DOHH2 (cell line): ENCODE results near the gene PRDM16.

ENCODE experiments used
- H3F3A ChIP-seq: fragments of 200-600 bp; sonication (generic), shearing (Covaris generic); 2 replicates; pipeline ENCODE4 v1.6.0; 2016; ENCODE audit warnings: antibody characterized with exemption, mild to moderate bottlenecking; ENCODE audit not compliant: control insufficient read depth, insufficient read depth
- H3K27ac ChIP-seq: fragments of 200-600 bp; sonication (generic); 2 replicates; pipeline ENCODE4 v1.5.1; 2014; ENCODE audit warnings: low read depth, mild to moderate bottlenecking, low read length, moderate library complexity
- H3K27me3 ChIP-seq: fragments of 200-600 bp; sonication (generic); 2 replicates; pipeline ENCODE4 v1.6.1; 2014; ENCODE audit warnings: mild to moderate bottlenecking, low read length, mixed read lengths; ENCODE audit not compliant: control insufficient read depth
- H3K36me3 ChIP-seq: fragments of 200-600 bp; sonication (generic); 2 replicates; pipeline ENCODE4 v1.6.1; 2014; ENCODE audit warnings: mild to moderate bottlenecking, low read length, moderate library complexity, mixed read lengths; ENCODE audit not compliant: control insufficient read depth
- H3K4me1 ChIP-seq: fragments of 200-600 bp; sonication (generic); 2 replicates; pipeline ENCODE4 v1.6.1; 2014; ENCODE audit warnings: mild to moderate bottlenecking, low read length, mixed read lengths; ENCODE audit not compliant: control insufficient read depth
- H3K4me2 ChIP-seq: fragments of 200-600 bp; sonication (generic); 2 replicates; pipeline ENCODE4 v1.6.0; 2014; ENCODE audit warnings: mild to moderate bottlenecking, low read length, moderate library complexity
- H3K4me3 ChIP-seq: fragments of 200-600 bp; sonication (generic); 2 replicates; pipeline ENCODE4 v1.5.1; 2014; ENCODE audit warnings: mild to moderate bottlenecking, low read length, mixed read lengths
- H3K79me2 ChIP-seq: fragments of 200-600 bp; sonication (generic); 2 replicates; pipeline ENCODE4 v1.6.1; 2014; ENCODE audit warnings: mild to moderate bottlenecking, low read length, mixed read lengths; ENCODE audit not compliant: control insufficient read depth
- H3K9me2 ChIP-seq: fragments of 200-600 bp; sonication (generic); replicated peaks from 2 replicates; pipeline ENCODE4 v1.6.1; 2014; ENCODE audit warnings: mild to moderate bottlenecking, low read length, mixed read lengths; ENCODE audit not compliant: control insufficient read depth
- H3K9me3 ChIP-seq: fragments of 200-600 bp; sonication (generic); 2 replicates; pipeline ENCODE4 v1.6.1; 2014; ENCODE audit warnings: antibody characterized with exemption, low read length, mixed read lengths; ENCODE audit not compliant: control insufficient read depth, insufficient read depth
- H4K20me1 ChIP-seq: fragments of 200-600 bp; sonication (generic); 2 replicates; pipeline ENCODE4 v1.6.0; 2014; ENCODE audit warnings: low read depth, mild to moderate bottlenecking, antibody characterized with exemption, low read length, moderate library complexity; ENCODE audit not compliant: control insufficient read depth, insufficient read depth
- CTCF ChIP-seq: fragments of 200-600 bp; sonication (generic); IDR thresholded peaks from one replicate; pipeline ENCODE4 v1.5.1; 2014; ENCODE audit warnings: antibody characterized with exemption, mild to moderate bottlenecking, low read depth, low read length; ENCODE audit not compliant: poor library complexity, severe bottlenecking
- EZH2phosphoT487 ChIP-seq: fragments of 200-600 bp; sonication (generic); IDR thresholded peaks from 2 replicates; pipeline ENCODE4 v1.6.1; 2017; ENCODE audit warnings: borderline replicate concordance, mild to moderate bottlenecking, antibody characterized with exemption, low read length, moderate library complexity, mixed read lengths

Gene PRDM16

GRCh38 chr1:3033790-3034090 is 35.3 kb upstream of the PRDM16 start:
- H3K27me3 ChIP-seq, result no peaks in the 10 kb centered on the region

GRCh38 chr1:3034162-3034561 is 34.8 kb upstream of the PRDM16 start:
- TF ChIP-seq CTCF (no peak), EZH2phosphoT487 (no peak)
- no peaks in the 10 kb centered on the region for H3K9me3 ChIP-seq
- H3K4me1 ChIP-seq, result no peaks in the 10 kb centered on the region
- no peaks in the 10 kb centered on the region for H3K27me3 ChIP-seq
- H3K27ac ChIP-seq, result no peak overlapping the region
- no peak overlapping the region for H3K4me3 ChIP-seq
- H3K4me2 ChIP-seq, result no peak overlapping the region
- H3K36me3 ChIP-seq, result no peaks in the 10 kb centered on the region
- no peaks in the 10 kb centered on the region for H3K9me2 ChIP-seq
- no peaks in the 10 kb centered on the region for H3K79me2 ChIP-seq
- H4K20me1 ChIP-seq, result no peaks in the 10 kb centered on the region
- H3F3A ChIP-seq, result no peaks in the 10 kb centered on the region

More at GRCh38 chr1:3033790-3034090, 35.3 kb upstream of the PRDM16 start:
- TF ChIP-seq CTCF (no peak), EZH2phosphoT487 (no peak)
- no peaks in the 10 kb centered on the region for H4K20me1 ChIP-seq
- no peak overlapping the region for H3K4me3 ChIP-seq
- no peaks in the 10 kb centered on the region for H3K36me3 ChIP-seq
- H3F3A ChIP-seq, result no peaks in the 10 kb centered on the region
- no peaks in the 10 kb centered on the region for H3K9me3 ChIP-seq
- H3K9me2 ChIP-seq, result no peaks in the 10 kb centered on the region
- no peaks in the 10 kb centered on the region for H3K79me2 ChIP-seq
- H3K4me1 ChIP-seq, result no peaks in the 10 kb centered on the region
- no peak overlapping the region for H3K27ac ChIP-seq
- no peak overlapping the region for H3K4me2 ChIP-seq

- TF ChIP-seq EZH2phosphoT487 (no peak), CTCF (no peak)
- no peak overlapping the region for H3K27ac ChIP-seq
- no peaks in the 10 kb centered on the region for H3F3A ChIP-seq
- H4K20me1 ChIP-seq, result no peaks in the 10 kb centered on the region
- H3K9me2 ChIP-seq, result no peaks in the 10 kb centered on the region
- no peaks in the 10 kb centered on the region for H3K79me2 ChIP-seq
- H3K27me3 ChIP-seq, result no peaks in the 10 kb centered on the region
- H3K4me1 ChIP-seq, result no peaks in the 10 kb centered on the region
- H3K9me3 ChIP-seq, result no peaks in the 10 kb centered on the region
- no peaks in the 10 kb centered on the region for H3K36me3 ChIP-seq
- H3K4me3 ChIP-seq, result no peak overlapping the region
- no peak overlapping the region for H3K4me2 ChIP-seq
Measured at GRCh38 chr1:3034728-3035562, 34.1 kb upstream of the PRDM16 start.
